ENCODE measurements around the gene CCDC40. TPM values are rescaled to one million over a fixed set of nuclear protein-coding genes. Genes with fewer than 3 reads are reported as not detected.

Gene CCDC40
- total and polyA plus RNA-seq, 10 of the 15 experiments (the other 5 are each of a cell fraction or from before 2014, with no cell fraction given) = 0.06 to 0.10 TPM; not detected in 8

GRCh38 chr17:80095844-80096475 lies 59.5 kb downstream of the CCDC40 start (continued):
- TF ChIP-seq POLR2A (IDR thresholded peaks at IDR 0.05; ENCODE audit: low read depth, low read length) (no peak), BCL11A (IDR thresholded peaks at IDR 0.05; ENCODE audit: low read depth, low read length) (no peak), ZNF622 (IDR thresholded peaks at IDR 0.05) (no peak), CBX5 (IDR thresholded peaks at IDR 0.05; ENCODE audit: low read depth) (no peak), ELK1 (IDR thresholded peaks at IDR 0.05; ENCODE audit: low read depth, low read length) (no peak), CREM (IDR thresholded peaks at IDR 0.05; ENCODE audit: low read depth) (no peak), HCFC1 (IDR thresholded peaks at IDR 0.05; ENCODE audit: low read length) (no peak), ESRRA (IDR thresholded peaks at IDR 0.05; ENCODE audit: low read length) (no peak), TCF3 (IDR thresholded peaks at IDR 0.05; ENCODE audit: borderline replicate concordance, insufficient read depth, low read depth, low read length) (no peak), NR2F1 (conservative IDR thresholded peaks at IDR 0.05) (no peak), HDAC2 (IDR thresholded peaks at IDR 0.05) (no peak), ZBED1 (IDR thresholded peaks at IDR 0.05; ENCODE audit: borderline replicate concordance) (no peak), NFXL1 (IDR thresholded peaks at IDR 0.05; ENCODE audit: borderline replicate concordance) (no peak)

- no peaks in the 10 kb centered on the region for H3K79me2 ChIP-seq (ENCODE audit: control insufficient read depth, insufficient read depth, low read length)
- CTCF ChIA-PET = no interaction called here
- ATAC-seq (no peak), FAIRE-seq (no peak), DNase-seq (ENCODE audit: low read depth, low spot score) (no peak)
- no peak overlapping the region for H3K27ac ChIP-seq (ENCODE audit: control insufficient read depth, insufficient read depth)
- intact Hi-C loops (cut with micrococcal nuclease; ENCODE audit: unreplicated experiment) (no loop called here), in situ Hi-C loops (cut with MboI) (no loop called here)
- SMC1A ChIA-PET (ENCODE audit: uncharacterized antibody, unreplicated experiment) = no interaction called here
- H3K27me3 ChIP-seq (replicated peaks in 1 of 2; ENCODE audit: control insufficient read depth in 2 of 2, insufficient read depth in 2 of 2, low read length in 1 of 2) = no peaks in the 10 kb centered on the region
- no peak for TF ChIP-seq FOXK2 (IDR thresholded peaks at IDR 0.05)
- no peak for TF ChIP-seq RELA (IDR thresholded peaks at IDR 0.05; ENCODE audit: borderline replicate concordance, partially characterized antibody)
- TF ChIP-seq BACH1 (IDR thresholded peaks at IDR 0.05; ENCODE audit: borderline replicate concordance) = no peak
- no peak for TF ChIP-seq ZNF207 (IDR thresholded peaks at IDR 0.05; ENCODE audit: borderline replicate concordance)
- TF ChIP-seq TCF3 (IDR thresholded peaks at IDR 0.05; ENCODE audit: borderline replicate concordance, insufficient read depth, low read depth, low read length) = no peak
- no peak for TF ChIP-seq EGR1 (IDR thresholded peaks at IDR 0.05; ENCODE audit: borderline replicate concordance in 1 of 2, low read depth in 2 of 2, low read length in 2 of 2)
- no peak for TF ChIP-seq TBL1XR1 (IDR thresholded peaks at IDR 0.05; ENCODE audit: low read depth, low read length)
- RAD21 ChIA-PET (ENCODE audit: unreplicated experiment) = no interaction called here
- POLR2A ChIA-PET = no interaction called here
- no peaks in the 10 kb centered on the region for H3K36me3 ChIP-seq (ENCODE audit: control insufficient read depth in 2 of 2, insufficient read depth in 2 of 2, low read length in 1 of 2)
- H3K9me3 ChIP-seq (replicated peaks; ENCODE audit: control insufficient read depth, insufficient read depth, low read length) = no peaks in the 10 kb centered on the region
- H3K9ac ChIP-seq (ENCODE audit: control insufficient read depth, insufficient read depth, low read length) = no peak overlapping the region
- H3K4me1 ChIP-seq (ENCODE audit: control insufficient read depth, insufficient read depth, low read length) = peaks cover 11% of the 10 kb centered on the region
- no peaks in the 10 kb centered on the region for H4K20me1 ChIP-seq (ENCODE audit: control insufficient read depth, insufficient read depth)
- 42% methylated on average over 11 of the region's 12 CpGs for WGBS (ENCODE audit: insufficient coverage, insufficient replicate concordance, low lambda C conversion rate, missing lambda C conversion rate)
- H3K4me3 ChIP-seq = no peak overlapping the region
- no peak overlapping the region for H2AFZ ChIP-seq (ENCODE audit: control insufficient read depth, low read depth, low read length)
- no TSS peak for BruUV-seq (replicated peaks)
- no peak overlapping the region for H3K4me2 ChIP-seq (ENCODE audit: control insufficient read depth, insufficient read depth)
These were observed 60.1 kb downstream of the CCDC40 start for GRCh38 chr17:80096561-80097021.
